H9 (cell line): ENCODE data around the gene NDST1. TPM values are rescaled to one million over a fixed set of nuclear protein-coding genes. Genes with fewer than 3 reads are reported as not detected.
A peak's percentile ranks its signal among the peaks of the same experiment; 100 is the strongest.

Source experiments
- DNase-seq: peaks from one replicate; pipeline ENCODE4 v3.0.0-alpha.2; 2017
- H2AFZ ChIP-seq: one replicate; pipeline ENCODE4 v1.6.1; 2013; ENCODE audit warnings: mild to moderate bottlenecking, low read length, control low read depth, moderate library complexity
- H2AK5ac ChIP-seq: 2 replicates; pipeline ENCODE4 v1.6.1; 2013; ENCODE audit warnings: low read length, control low read depth, mixed read lengths; ENCODE audit not compliant: insufficient read length
- H2BK120ac ChIP-seq: one replicate; pipeline ENCODE4 v1.6.1; 2013; ENCODE audit warnings: low read depth, mild to moderate bottlenecking, low read length, control low read depth, inconsistent platforms; ENCODE audit not compliant: poor library complexity, severe bottlenecking
- H2BK12ac ChIP-seq: 2 replicates; pipeline ENCODE4 v1.6.1; 2013; ENCODE audit warnings: low read length, control low read depth, mixed read lengths, low read depth; ENCODE audit not compliant: insufficient read length
- H2BK15ac ChIP-seq: 2 replicates; pipeline ENCODE4 v1.6.1; 2013; ENCODE audit warnings: low read depth, low read length, control low read depth
- H2BK20ac ChIP-seq: one replicate; pipeline ENCODE4 v1.6.1; 2013; ENCODE audit warnings: low read depth, mild to moderate bottlenecking, low read length, control low read depth, inconsistent platforms; ENCODE audit not compliant: poor library complexity, severe bottlenecking
- H2BK5ac ChIP-seq: 2 replicates; pipeline ENCODE4 v1.6.1; 2013; ENCODE audit warnings: low read length, control low read depth, mixed read lengths; ENCODE audit not compliant: insufficient read length
- H3K14ac ChIP-seq: 2 replicates; pipeline ENCODE4 v1.6.1; 2013; ENCODE audit warnings: low read length, control low read depth; ENCODE audit not compliant: insufficient read depth
- H3K18ac ChIP-seq: 2 replicates; pipeline ENCODE4 v1.6.1; 2013; ENCODE audit warnings: low read depth, mild to moderate bottlenecking, mixed read lengths, low read length, control low read depth; ENCODE audit not compliant: insufficient read length
- H3K23ac ChIP-seq: 2 replicates; pipeline ENCODE4 v1.6.1; 2013; ENCODE audit warnings: low read length, control low read depth, mixed read lengths, low read depth; ENCODE audit not compliant: insufficient read length
- H3K23me2 ChIP-seq: 2 replicates; pipeline ENCODE4 v1.6.1; 2013; ENCODE audit warnings: low read depth, mild to moderate bottlenecking, mixed read lengths, low read length, control low read depth; ENCODE audit not compliant: insufficient read length, poor library complexity, severe bottlenecking
- H3K27ac ChIP-seq: 2 replicates; pipeline ENCODE4 v1.5.1; 2013; ENCODE audit warnings: low read length, control low read depth, mixed read lengths, low read depth; ENCODE audit not compliant: insufficient read length
- H3K27me3 ChIP-seq: 2 replicates; pipeline ENCODE4 v1.6.1; 2013; ENCODE audit warnings: low read length, control low read depth, inconsistent platforms; ENCODE audit not compliant: insufficient read depth
- H3K4ac ChIP-seq: 2 replicates; pipeline ENCODE4 v1.6.1; 2013; ENCODE audit warnings: low read depth, mild to moderate bottlenecking, control low read depth, inconsistent platforms, low read length, moderate library complexity
- H3K4me1 ChIP-seq: 2 replicates; pipeline ENCODE4 v1.6.1; 2013; ENCODE audit warnings: low read length, control low read depth, inconsistent platforms; ENCODE audit not compliant: insufficient read depth
- H3K4me2 ChIP-seq: 2 replicates; pipeline ENCODE4 v1.6.1; 2013; ENCODE audit warnings: low read length, control low read depth, mixed read lengths; ENCODE audit not compliant: insufficient read length, insufficient read depth
- H3K56ac ChIP-seq: 2 replicates; pipeline ENCODE4 v1.6.1; 2013; ENCODE audit warnings: low read depth, mild to moderate bottlenecking, mixed read lengths, low read length, control low read depth; ENCODE audit not compliant: insufficient read length
- H3K79me1 ChIP-seq: 2 replicates; pipeline ENCODE4 v1.6.1; 2013; ENCODE audit warnings: low read depth, mild to moderate bottlenecking, moderate library complexity, low read length, control low read depth, inconsistent platforms; ENCODE audit not compliant: insufficient read depth, poor library complexity, severe bottlenecking
- H3K79me2 ChIP-seq: 2 replicates; pipeline ENCODE4 v1.6.1; 2013; ENCODE audit warnings: low read length, control low read depth, inconsistent platforms; ENCODE audit not compliant: insufficient read depth
- H3K9ac ChIP-seq: 2 replicates; pipeline ENCODE4 v1.6.1; 2013; ENCODE audit warnings: low read length, control low read depth, mixed read lengths; ENCODE audit not compliant: insufficient read length; ENCODE audit errors: extremely low read depth
- H3K9me3 ChIP-seq: one replicate; pipeline ENCODE4 v1.6.1; 2013; ENCODE audit warnings: low read depth, low read length, inconsistent platforms; ENCODE audit not compliant: control insufficient read depth
- H3T11ph ChIP-seq: one replicate; pipeline ENCODE4 v1.6.1; 2013; ENCODE audit warnings: mild to moderate bottlenecking, low read length, control low read depth, inconsistent platforms
- H4K20me1 ChIP-seq: one replicate; pipeline ENCODE4 v1.6.1; 2013; ENCODE audit not compliant: control insufficient read depth, insufficient read length, insufficient read depth
- H4K5ac ChIP-seq: 2 replicates; pipeline ENCODE4 v1.6.1; 2013; ENCODE audit warnings: low read depth, mild to moderate bottlenecking, mixed read lengths, low read length, control low read depth; ENCODE audit not compliant: insufficient read length
- H4K8ac ChIP-seq: replicated peaks from 2 replicates; pipeline ENCODE4 v1.6.1; 2013; ENCODE audit warnings: low read length, control low read depth, mixed read lengths, low read depth; ENCODE audit not compliant: insufficient read length
- H4K91ac ChIP-seq: 2 replicates; pipeline ENCODE4 v1.6.1; 2013; ENCODE audit warnings: low read depth, mild to moderate bottlenecking, moderate library complexity, mixed read lengths, low read length, control low read depth; ENCODE audit not compliant: insufficient read length
- H3K27ac Mint-ChIP-seq, 3 experiments: 2 replicates in 2 of 3; 3 replicates in 1 of 3; pipeline ENCODE4 v1.8.0; 2020 to 2021; ENCODE audit warnings: mixed read lengths in 3 of 3, mild to moderate bottlenecking in 1 of 3, moderate library complexity in 1 of 3
- H3K27me3 Mint-ChIP-seq: 2 replicates; pipeline ENCODE4 v1.8.0; 2021; ENCODE audit warnings: low read depth, mild to moderate bottlenecking, moderate library complexity, mixed read lengths
- H3K36me3 Mint-ChIP-seq, 3 experiments: 2 replicates in 2 of 3; 3 replicates in 1 of 3; pipeline ENCODE4 v1.8.0; 2020 to 2021; ENCODE audit warnings: low read depth in 3 of 3, mixed read lengths in 3 of 3; ENCODE audit not compliant: insufficient read depth in 1 of 3
- H3K4me1 Mint-ChIP-seq, 2 experiments: 2 replicates each; pipeline ENCODE4 v1.8.0; 2020; ENCODE audit warnings: mixed read lengths in 2 of 2
- H3K4me3 Mint-ChIP-seq, 2 experiments: 2 replicates in 1 of 2; 3 replicates in 1 of 2; pipeline ENCODE4 v1.8.0; 2020 to 2021; ENCODE audit warnings: mild to moderate bottlenecking in 2 of 2, mixed read lengths in 2 of 2, moderate library complexity in 1 of 2
- H3K9me3 Mint-ChIP-seq, 2 experiments: 2 replicates in 1 of 2; 3 replicates in 1 of 2; pipeline ENCODE4 v1.8.0; 2020; ENCODE audit warnings: mild to moderate bottlenecking in 2 of 2, mixed read lengths in 2 of 2, moderate library complexity in 1 of 2
- WGBS: extraction: QIAGEN DNeasy Blood & Tissue Kit; methylation state at CpG from one replicate; pipeline ENCODE4 v1.1.7; 2013; ENCODE audit warnings: missing lambda C conversion rate, low lambda C conversion rate, mixed read lengths; ENCODE audit not compliant: insufficient read length; ENCODE audit errors: extremely low coverage; 5-methylcytosine and 5-hydroxymethylcytosine counted together
- total RNA-seq: library from RNA; stranded (reverse); gene quantifications from 2 replicates; pipeline ENCODE4 v1.2.1, GENCODE V29; 2021
- TF ChIP-seq, protein P1 (sequence below): fragments of 200-600 bp; sonication (generic); conservative IDR thresholded peaks from 3 replicates; pipeline ENCODE4 v1.8.0; 2021; ENCODE audit warnings: antibody characterized with exemption, mild to moderate bottlenecking

NDST1 gene
- total RNA-seq, 1 experiment from 2014 or later = 65.5 TPM

DNA sequence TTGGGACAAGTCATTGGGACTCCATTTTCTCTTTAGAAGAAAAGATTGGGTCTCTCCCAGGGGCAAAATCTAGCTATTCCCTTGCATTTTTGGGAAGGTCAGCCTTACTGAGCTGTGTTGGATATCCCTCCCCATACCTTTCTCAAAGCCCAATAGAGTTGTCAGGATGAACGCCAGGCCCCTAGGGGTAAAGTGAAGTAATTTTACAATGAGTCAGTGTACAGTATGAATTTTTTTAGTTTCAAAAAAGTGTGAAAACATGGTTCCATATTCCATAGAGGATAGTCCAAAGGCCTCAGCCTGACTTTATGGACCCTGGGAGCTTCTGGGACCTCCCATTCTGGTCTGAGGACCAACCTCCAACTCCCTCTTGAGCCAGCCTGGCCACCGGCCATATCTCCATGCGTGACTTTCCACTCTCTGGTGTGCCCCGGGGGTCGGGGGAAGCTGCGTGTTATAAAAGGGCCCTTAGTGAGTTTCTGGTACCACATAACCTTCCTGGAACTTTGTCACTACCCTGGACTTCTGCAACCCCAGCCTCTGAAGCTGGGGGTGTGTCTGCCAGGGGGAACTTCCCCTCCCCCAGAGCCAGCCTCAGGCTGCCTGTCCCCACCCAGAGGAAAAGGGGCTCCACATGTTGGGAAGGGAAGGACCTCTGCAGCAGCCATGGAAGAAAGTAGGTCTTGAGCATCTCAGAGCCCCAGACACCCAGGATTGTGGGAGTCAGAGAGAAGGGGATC lies 80.1 kb downstream of the NDST1 start:
- Mint-ChIP-seq H3K27ac (peak overlapping the region in 1 of 3 experiments; percentile 94; a peak in 1 of 7 replicates), H3K9me3 (no peaks in the 10 kb centered on the region), H3K27me3 (no peaks in the 10 kb centered on the region), H3K4me1 (peaks cover 9 to 13% of the 10 kb centered on the region in 2 experiments), H3K36me3 (no peaks in the 10 kb centered on the region), H3K4me3 (no peak overlapping the region)
- Histone ChIP-seq H3K4me2 (no peak overlapping the region), H3K4me1 (no peaks in the 10 kb centered on the region), H3K23me2 (no peaks in the 10 kb centered on the region), H3K14ac (no peak overlapping the region), H3K79me2 (no peaks in the 10 kb centered on the region), H3K18ac (no peak overlapping the region), H4K5ac (no peak overlapping the region), H2AFZ (no peak overlapping the region), H2BK15ac (no peak overlapping the region), H3K9ac (no peak overlapping the region), H4K91ac (no peak overlapping the region), H2BK20ac (no peak overlapping the region), H3K56ac (no peak overlapping the region), H2BK5ac (no peak overlapping the region), H3K79me1 (no peaks in the 10 kb centered on the region), H3K4ac (no peak overlapping the region), H3K9me3 (no peaks in the 10 kb centered on the region), H3T11ph (no peak overlapping the region), H3K27me3 (no peaks in the 10 kb centered on the region), H2BK120ac (no peak overlapping the region), H2BK12ac (no peak overlapping the region), H2AK5ac (no peak overlapping the region), H4K20me1 (peaks cover 4% of the 10 kb centered on the region), H4K8ac (no peak overlapping the region), H3K23ac (no peak overlapping the region), H3K27ac (no peak overlapping the region)
- TF ChIP-seq, protein P1, sequence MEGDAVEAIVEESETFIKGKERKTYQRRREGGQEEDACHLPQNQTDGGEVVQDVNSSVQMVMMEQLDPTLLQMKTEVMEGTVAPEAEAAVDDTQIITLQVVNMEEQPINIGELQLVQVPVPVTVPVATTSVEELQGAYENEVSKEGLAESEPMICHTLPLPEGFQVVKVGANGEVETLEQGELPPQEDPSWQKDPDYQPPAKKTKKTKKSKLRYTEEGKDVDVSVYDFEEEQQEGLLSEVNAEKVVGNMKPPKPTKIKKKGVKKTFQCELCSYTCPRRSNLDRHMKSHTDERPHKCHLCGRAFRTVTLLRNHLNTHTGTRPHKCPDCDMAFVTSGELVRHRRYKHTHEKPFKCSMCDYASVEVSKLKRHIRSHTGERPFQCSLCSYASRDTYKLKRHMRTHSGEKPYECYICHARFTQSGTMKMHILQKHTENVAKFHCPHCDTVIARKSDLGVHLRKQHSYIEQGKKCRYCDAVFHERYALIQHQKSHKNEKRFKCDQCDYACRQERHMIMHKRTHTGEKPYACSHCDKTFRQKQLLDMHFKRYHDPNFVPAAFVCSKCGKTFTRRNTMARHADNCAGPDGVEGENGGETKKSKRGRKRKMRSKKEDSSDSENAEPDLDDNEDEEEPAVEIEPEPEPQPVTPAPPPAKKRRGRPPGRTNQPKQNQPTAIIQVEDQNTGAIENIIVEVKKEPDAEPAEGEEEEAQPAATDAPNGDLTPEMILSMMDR = no peak
- no peak for DNase-seq
- WGBS = no CpG with 5 or more reads among the region's 6 CpGs
